Vagina (tissue), 2 donors: ENCODE results near the gene ANKS1B.

Source experiments
- POLR2A ChIP-seq, 2 donors: fragments of 450-650 bp; IDR thresholded peaks; one replicate each; pipeline ENCODE4 v1.6.1; 2017; ENCODE audit warnings: antibody characterized with exemption in 2 of 2, mild to moderate bottlenecking in 2 of 2, moderate library complexity in 2 of 2
- POLR2AphosphoS5 ChIP-seq, 2 donors: sonication (generic); formaldehyde crosslinking; IDR thresholded peaks; one replicate each; pipeline ENCODE4 v1.9.0; 2017; ENCODE audit warnings: antibody characterized with exemption in 2 of 2, mild to moderate bottlenecking in 2 of 2, low read depth in 1 of 2; ENCODE audit not compliant: insufficient read depth in 1 of 2
- TF ChIP-seq, protein P1 (sequence below), 3 experiments: fragments of 450-650 bp in 2 of 3; fragments of 200-600 bp in 1 of 3; sonication (generic) in 1 of 3; IDR thresholded peaks; one replicate each; pipeline ENCODE4 v1.5.1; 2017 to 2019; ENCODE audit warnings: antibody characterized with exemption in 3 of 3, mild to moderate bottlenecking in 2 of 3, moderate library complexity in 2 of 3

DNA sequence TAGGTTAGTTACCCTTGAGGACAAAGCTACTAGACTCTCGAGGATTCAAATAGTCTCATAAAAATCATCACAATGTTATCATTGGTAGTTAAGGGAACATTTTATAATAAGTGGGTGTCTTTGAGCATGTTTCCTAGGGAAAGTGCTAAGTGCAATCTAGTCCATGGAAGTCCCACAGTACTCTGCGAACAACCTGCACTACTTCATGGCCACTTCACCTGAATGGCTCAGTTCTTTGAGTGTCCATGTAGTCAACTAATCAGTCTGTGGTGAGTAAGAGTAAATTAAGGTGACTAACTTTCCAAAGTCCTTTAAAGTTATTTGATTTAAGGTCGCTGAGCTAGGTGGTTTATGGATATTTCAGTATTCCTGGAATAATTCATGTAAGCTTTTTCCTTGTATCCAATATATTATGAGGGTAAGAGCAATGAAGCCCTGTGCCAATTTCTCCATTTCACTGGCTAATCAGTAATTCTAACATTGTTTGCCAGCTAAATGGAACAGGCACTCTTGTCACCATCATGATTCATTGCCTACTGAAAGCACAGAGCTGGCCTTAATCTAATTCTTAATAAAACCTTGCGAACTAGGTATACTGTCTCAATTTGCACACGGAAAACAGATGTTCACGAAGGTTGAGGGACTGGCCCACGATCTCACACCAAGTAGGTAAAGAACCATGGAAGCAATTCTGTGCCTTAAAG, 844.6 kb downstream of the ANKS1B start:
- TF ChIP-seq, protein P1, sequence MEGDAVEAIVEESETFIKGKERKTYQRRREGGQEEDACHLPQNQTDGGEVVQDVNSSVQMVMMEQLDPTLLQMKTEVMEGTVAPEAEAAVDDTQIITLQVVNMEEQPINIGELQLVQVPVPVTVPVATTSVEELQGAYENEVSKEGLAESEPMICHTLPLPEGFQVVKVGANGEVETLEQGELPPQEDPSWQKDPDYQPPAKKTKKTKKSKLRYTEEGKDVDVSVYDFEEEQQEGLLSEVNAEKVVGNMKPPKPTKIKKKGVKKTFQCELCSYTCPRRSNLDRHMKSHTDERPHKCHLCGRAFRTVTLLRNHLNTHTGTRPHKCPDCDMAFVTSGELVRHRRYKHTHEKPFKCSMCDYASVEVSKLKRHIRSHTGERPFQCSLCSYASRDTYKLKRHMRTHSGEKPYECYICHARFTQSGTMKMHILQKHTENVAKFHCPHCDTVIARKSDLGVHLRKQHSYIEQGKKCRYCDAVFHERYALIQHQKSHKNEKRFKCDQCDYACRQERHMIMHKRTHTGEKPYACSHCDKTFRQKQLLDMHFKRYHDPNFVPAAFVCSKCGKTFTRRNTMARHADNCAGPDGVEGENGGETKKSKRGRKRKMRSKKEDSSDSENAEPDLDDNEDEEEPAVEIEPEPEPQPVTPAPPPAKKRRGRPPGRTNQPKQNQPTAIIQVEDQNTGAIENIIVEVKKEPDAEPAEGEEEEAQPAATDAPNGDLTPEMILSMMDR (IDR thresholded peaks at IDR 0.05): no peak
- no peak for TF ChIP-seq POLR2A (IDR thresholded peaks at IDR 0.05)
- no peak for TF ChIP-seq POLR2AphosphoS5 (IDR thresholded peaks at IDR 0.05; ENCODE audit: insufficient read depth in 1 of 2, low read depth in 1 of 2)
